GM21360 (cell line): ENCODE measurements around the gene TSHZ2.

Experiments
- ATAC-seq: cut with Tn5 transposase; IDR thresholded peaks from one replicate; pipeline ENCODE4 v1.9.1; 2021; ENCODE audit warnings: mild to moderate bottlenecking, moderate library complexity; ENCODE audit not compliant: unreplicated experiment

The TSHZ2 gene

GRCh38 chr20:53269380-53269779 lies 297.2 kb downstream of the TSHZ2 start:
- ATAC-seq = no peak

GRCh38 chr20:53270792-53271375 lies 298.7 kb downstream of the TSHZ2 start:
- ATAC-seq = no peak

GRCh38 chr20:53274365-53274764 lies 302.2 kb downstream of the TSHZ2 start:
- ATAC-seq = no peak

- no peak for ATAC-seq
Measured at GRCh38 chr20:53274807-53275206, 302.6 kb downstream of the TSHZ2 start.

GRCh38 chr20:53276143-53276542 lies 304.0 kb downstream of the TSHZ2 start:
- no peak for ATAC-seq

- no peak for ATAC-seq
Measured at GRCh38 chr20:53278555-53278954, 306.4 kb downstream of the TSHZ2 start.

- ATAC-seq = no peak
Measured at GRCh38 chr20:53279735-53280134, 307.6 kb downstream of the TSHZ2 start.

- no peak for ATAC-seq
Measured at GRCh38 chr20:53281557-53282117, 309.5 kb downstream of the TSHZ2 start.

- no peak for ATAC-seq
Measured at GRCh38 chr20:53282217-53282955, 310.2 kb downstream of the TSHZ2 start.

GRCh38 chr20:53283011-53283410 lies 310.9 kb downstream of the TSHZ2 start:
- ATAC-seq = no peak

- ATAC-seq = no peak
Measured at GRCh38 chr20:53283597-53283996, 311.4 kb downstream of the TSHZ2 start.

- ATAC-seq = no peak
Measured at GRCh38 chr20:53284256-53284655, 312.1 kb downstream of the TSHZ2 start.

GRCh38 chr20:53284696-53285095 lies 312.5 kb downstream of the TSHZ2 start:
- no peak for ATAC-seq

GRCh38 chr20:53287357-53288042 lies 315.3 kb downstream of the TSHZ2 start:
- no peak for ATAC-seq

- no peak for ATAC-seq
Measured at GRCh38 chr20:53291548-53291947, 319.4 kb downstream of the TSHZ2 start.

- ATAC-seq = no peak
Measured at GRCh38 chr20:53292347-53292746, 320.2 kb downstream of the TSHZ2 start.

GRCh38 chr20:53294804-53295203 lies 322.6 kb downstream of the TSHZ2 start:
- ATAC-seq = no peak

GRCh38 chr20:53296025-53296424 lies 323.9 kb downstream of the TSHZ2 start:
- no peak for ATAC-seq

GRCh38 chr20:53296451-53297153 lies 324.4 kb downstream of the TSHZ2 start:
- no peak for ATAC-seq

- ATAC-seq = no peak
Measured at GRCh38 chr20:53297154-53297529, 325.0 kb downstream of the TSHZ2 start.

GRCh38 chr20:53298260-53298659 lies 326.1 kb downstream of the TSHZ2 start:
- ATAC-seq = no peak
